Aortic smooth muscle cell (primary cell): ENCODE data around the gene PARP4. TPM values are rescaled to one million over a fixed set of nuclear protein-coding genes. Genes with fewer than 3 reads are reported as not detected.

Source experiments
- total RNA-seq: library from RNA; depleted of rRNA; stranded (reverse); fragments of >200 nt; gene quantifications from 2 replicates; pipeline ENCODE4 v1.2.3, GENCODE V29; 2014

The PARP4 gene
- total RNA-seq, result 34.9 and 41.3 TPM in 2 replicates

DNA sequence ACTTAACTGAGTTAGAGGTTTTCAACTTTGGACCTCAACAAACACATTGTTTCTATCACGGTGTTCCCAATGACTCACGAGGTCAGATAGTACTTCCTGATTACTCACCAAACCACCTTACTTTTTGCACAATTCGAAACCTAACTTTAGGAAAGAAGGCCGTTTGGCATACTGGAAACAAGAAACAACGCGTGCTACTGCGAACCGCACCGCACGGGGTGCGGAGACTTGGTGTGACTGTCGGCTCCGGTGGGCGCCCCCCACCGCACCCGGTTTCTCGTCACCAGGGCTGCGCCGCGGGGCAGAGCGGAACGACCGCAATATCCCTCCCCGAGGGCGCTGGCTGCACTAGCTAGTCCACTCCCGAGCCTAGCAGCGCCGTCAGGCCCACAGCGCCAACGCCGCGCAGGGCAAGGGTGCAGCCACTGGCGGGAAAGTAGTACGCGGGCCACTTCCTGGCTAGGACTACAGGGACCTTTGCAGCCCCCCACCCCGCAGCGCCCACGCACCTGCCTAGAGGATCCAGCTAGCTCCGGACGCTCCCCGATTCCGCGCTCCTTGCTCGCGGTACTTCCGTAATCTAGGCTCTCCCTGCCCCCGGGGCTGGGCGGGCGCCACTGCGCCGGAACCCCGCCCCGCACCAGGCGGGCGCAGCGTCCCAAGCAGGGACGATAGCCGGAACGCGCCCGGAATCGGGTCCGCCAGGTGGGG, at the start of gene PARP4:
Gene PARP4 (minus strand): TSS at position 582 of the 711 bp plus-strand sequence. CDS start 9,002 bp downstream, outside the sequence.

Other genes with a start within 250 kb of the PARP4 start
- not detected in 2 replicates for gene C1QTNF9, start 203.2 kb downstream of the PARP4 start, total RNA-seq
- not detected in 2 replicates for gene ATP12A, start 167.6 kb upstream of the PARP4 start, total RNA-seq